Caco-2 (cell line): ENCODE measurements around the gene MANBA. TPM values are rescaled to one million over a fixed set of nuclear protein-coding genes. Genes with fewer than 3 reads are reported as not detected.

Experiments
- BruUV-seq: library from RNA; stranded (reverse); fragments of 400-500 nt; replicated peaks from 2 replicates; lab custom pipeline; 2021; lab: Mats Ljungman, UMichigan
- CTCF ChIA-PET: fragments of 300-600 bp; sonication (Branson Sonifier 250); formaldehyde crosslinking; loops from one replicate; lab custom pipeline; 2022; ENCODE audit warnings: antibody characterized with exemption; lab: Charles Lee
- POLR2A ChIA-PET: fragments of 300-600 bp; sonication (Branson Sonifier 250); formaldehyde crosslinking; loops from one replicate; lab custom pipeline; 2022; ENCODE audit warnings: antibody characterized with exemption; lab: Charles Lee
- DNase-seq, 2 experiments: peaks; one replicate each; pipeline versions ENCODE4 v3.0.0 to v3.0.0-alpha.2; 2020 to 2022
- H3K27me3 ChIP-seq: replicated peaks from 2 replicates; pipeline ENCODE4 v1.6.0; 2011; ENCODE audit warnings: low read length; ENCODE audit not compliant: control insufficient read depth, insufficient read depth
- H3K36me3 ChIP-seq: 2 replicates; pipeline ENCODE4 v1.5.1; 2011; ENCODE audit warnings: low read length; ENCODE audit not compliant: control insufficient read depth, insufficient read depth
- H3K4me1 ChIP-seq: fragments of 250-450 bp; sonication (Bioruptor Pico); 2 replicates; pipeline ENCODE4 v1.5.1; 2020; ENCODE audit warnings: mild to moderate bottlenecking
- H3K4me3 ChIP-seq: 2 replicates; pipeline ENCODE4 v1.5.1; 2011; ENCODE audit warnings: low read depth, mild to moderate bottlenecking, control low read depth, low read length
- H3K9me3 ChIP-seq: fragments of 250-450 bp; sonication (Bioruptor Pico); 2 replicates; pipeline ENCODE4 v1.5.1; 2020; ENCODE audit warnings: mild to moderate bottlenecking, moderate library complexity
- H3K27ac Mint-ChIP-seq: one replicate; pipeline ENCODE4 v1.8.0; 2022; ENCODE audit warnings: mixed read lengths; ENCODE audit not compliant: unreplicated experiment
- H3K27me3 Mint-ChIP-seq: one replicate; pipeline ENCODE4 v1.8.0; 2022; ENCODE audit warnings: mixed read lengths; ENCODE audit not compliant: insufficient read depth, unreplicated experiment
- H3K36me3 Mint-ChIP-seq: one replicate; pipeline ENCODE4 v1.8.0; 2022; ENCODE audit warnings: mild to moderate bottlenecking, mixed read lengths; ENCODE audit not compliant: insufficient read depth, unreplicated experiment
- H3K4me1 Mint-ChIP-seq: one replicate; pipeline ENCODE4 v1.8.0; 2022; ENCODE audit warnings: low read depth, mixed read lengths; ENCODE audit not compliant: unreplicated experiment
- H3K4me3 Mint-ChIP-seq: one replicate; pipeline ENCODE4 v1.8.0; 2022; ENCODE audit warnings: mild to moderate bottlenecking, moderate library complexity, mixed read lengths; ENCODE audit not compliant: unreplicated experiment
- H3K9me3 Mint-ChIP-seq: one replicate; pipeline ENCODE4 v1.8.0; 2022; ENCODE audit warnings: mixed read lengths; ENCODE audit not compliant: unreplicated experiment
- CTCF ChIP-seq, 2 experiments: fragments of 200-600 bp in 1 of 2; IDR thresholded peaks; 1 replicate in 1 of 2; 2 replicates in 1 of 2; pipeline versions ENCODE4 v1.5.1 to v1.8.0; 2011 to 2022; ENCODE audit warnings: antibody characterized with exemption in 1 of 2, control low read depth in 1 of 2, inconsistent platforms in 1 of 2, low read depth in 1 of 2, low read length in 1 of 2, mild to moderate bottlenecking in 1 of 2, moderate library complexity in 1 of 2; ENCODE audit not compliant: insufficient read depth in 1 of 2, severe bottlenecking in 1 of 2, unreplicated experiment in 1 of 2
- intact Hi-C: fragments of 100-400 bp; cut with micrococcal nuclease; formaldehyde crosslinking; loops from one replicate; pipeline ENCODE4 v1.10.0; 2022; ENCODE audit not compliant: unreplicated experiment
- total RNA-seq: library from RNA; stranded (reverse); gene quantifications from 2 replicates; pipeline ENCODE4 v1.2.3, GENCODE V29; 2022

The MANBA gene
- total RNA-seq, 1 experiment from 2014 or later, result 53.5 TPM

GRCh38 chr4:102759831-102760644 lies 730 bp downstream of the MANBA start:
- intact Hi-C loops, result loop anchor here (2.0 to 5.0 kb wide), 5 partner anchors 29 to 247 kb away; no protein-coding TSS in a partner anchor
- H3K4me1 Mint-ChIP-seq, result peaks cover 19% of the 10 kb centered on the region
- no peaks in the 10 kb centered on the region for H3K36me3 ChIP-seq
- TSS peak; percentile 44 for BruUV-seq
- H3K27me3 Mint-ChIP-seq, result no peaks in the 10 kb centered on the region
- peak overlapping the region; percentile 76 for H3K27ac Mint-ChIP-seq
- H3K36me3 Mint-ChIP-seq, result peaks cover 6% of the 10 kb centered on the region
- TF ChIP-seq CTCF (IDR thresholded peaks at IDR 0.05; ENCODE audit: insufficient read depth in 1 of 2, low read depth in 1 of 2, low read length in 1 of 2, severe bottlenecking in 1 of 2, unreplicated experiment in 1 of 2), result no peak
- H3K9me3 Mint-ChIP-seq, result no peaks in the 10 kb centered on the region
- ChIA-PET POLR2A (interaction anchor here (0.8 to 1.5 kb wide), 3 partner anchors 21 to 109 kb away, joined by 3 to 19 read pairs (median 6); partner anchors contain the start of genes CISD2 and UBE2D3), CTCF (interaction anchor here (1.8 kb wide), 1 partner anchor 139 kb away, joined by 6 read pairs; no protein-coding TSS in a partner anchor)
- H3K27me3 ChIP-seq, result no peaks in the 10 kb centered on the region
- peak overlapping the region; percentile 80 for H3K4me3 Mint-ChIP-seq
- peaks cover 7% of the 10 kb centered on the region for H3K4me1 ChIP-seq
- H3K4me3 ChIP-seq, result peak overlapping the region; percentile 83
- DNase-seq, result peak in 1 of 2 experiments; percentile 16
- no peaks in the 10 kb centered on the region; the same call in 1 of the 2 replicates for H3K9me3 ChIP-seq

- Mint-ChIP-seq H3K4me3 (peak overlapping the region; percentile 80), H3K9me3 (no peaks in the 10 kb centered on the region), H3K27ac (no peak overlapping the region), H3K27me3 (no peaks in the 10 kb centered on the region), H3K36me3 (peaks cover 6% of the 10 kb centered on the region), H3K4me1 (peaks cover 19% of the 10 kb centered on the region)
- H3K27me3 ChIP-seq, result no peaks in the 10 kb centered on the region
- intact Hi-C loops, result no loop called here
- TF ChIP-seq CTCF (IDR thresholded peaks at IDR 0.05; ENCODE audit: insufficient read depth in 1 of 2, low read depth in 1 of 2, low read length in 1 of 2, severe bottlenecking in 1 of 2, unreplicated experiment in 1 of 2), result no peak
- no peak overlapping the region; the same call in 1 of the 2 replicates for H3K4me3 ChIP-seq
- POLR2A ChIA-PET, result no interaction called here
- H3K4me1 ChIP-seq, result peaks cover 7% of the 10 kb centered on the region
- no peaks in the 10 kb centered on the region for H3K36me3 ChIP-seq
- BruUV-seq, result no TSS peak
- CTCF ChIA-PET, result interaction anchor here (0.7 kb wide), 1 partner anchor 70 kb away, joined by 3 read pairs; no protein-coding TSS in a partner anchor
- H3K9me3 ChIP-seq, result no peaks in the 10 kb centered on the region; the same call in 1 of the 2 replicates
- no peak for DNase-seq
Measured at GRCh38 chr4:102758241-102759160, 2.3 kb downstream of the MANBA start.

GRCh38 chr4:102757681-102758080 lies 3.1 kb downstream of the MANBA start:
- Histone ChIP-seq H3K27me3 (no peaks in the 10 kb centered on the region), H3K36me3 (no peaks in the 10 kb centered on the region), H3K4me3 (no peak overlapping the region), H3K4me1 (peaks cover 7% of the 10 kb centered on the region), H3K9me3 (no peaks in the 10 kb centered on the region; the same call in 1 of the 2 replicates)
- CTCF ChIA-PET, result no interaction called here
- H3K27ac Mint-ChIP-seq, result peak overlapping the region; percentile 39
- no peak for TF ChIP-seq CTCF (IDR thresholded peaks at IDR 0.05; ENCODE audit: insufficient read depth in 1 of 2, low read depth in 1 of 2, low read length in 1 of 2, severe bottlenecking in 1 of 2, unreplicated experiment in 1 of 2)
- intact Hi-C loops, result no loop called here
- peak overlapping the region; percentile 39 for H3K4me3 Mint-ChIP-seq
- peaks cover 6% of the 10 kb centered on the region for H3K36me3 Mint-ChIP-seq
- POLR2A ChIA-PET, result interaction anchor here (0.7 kb wide), 1 partner anchor 70 kb away, joined by 4 read pairs; the partner anchor contains the start of gene UBE2D3
- DNase-seq, result no peak
- no TSS peak for BruUV-seq
- no peaks in the 10 kb centered on the region for H3K27me3 Mint-ChIP-seq
- peaks cover 19% of the 10 kb centered on the region for H3K4me1 Mint-ChIP-seq
- no peaks in the 10 kb centered on the region for H3K9me3 Mint-ChIP-seq
